Measurements from ENCODE around the gene STC2. TPM values are rescaled to one million over a fixed set of nuclear protein-coding genes. Genes with fewer than 3 reads are reported as not detected.
A peak's percentile ranks its signal among the peaks of the same experiment; 100 is the strongest.
"Not testable (repeated sequence)": the region's sequence is repeated elsewhere in the genome, so short reads cannot be mapped to it uniquely, and the experiment has no call there.

STC2 gene
- total RNA-seq, 1 experiment from 2014 or later = 114 TPM

DNA sequence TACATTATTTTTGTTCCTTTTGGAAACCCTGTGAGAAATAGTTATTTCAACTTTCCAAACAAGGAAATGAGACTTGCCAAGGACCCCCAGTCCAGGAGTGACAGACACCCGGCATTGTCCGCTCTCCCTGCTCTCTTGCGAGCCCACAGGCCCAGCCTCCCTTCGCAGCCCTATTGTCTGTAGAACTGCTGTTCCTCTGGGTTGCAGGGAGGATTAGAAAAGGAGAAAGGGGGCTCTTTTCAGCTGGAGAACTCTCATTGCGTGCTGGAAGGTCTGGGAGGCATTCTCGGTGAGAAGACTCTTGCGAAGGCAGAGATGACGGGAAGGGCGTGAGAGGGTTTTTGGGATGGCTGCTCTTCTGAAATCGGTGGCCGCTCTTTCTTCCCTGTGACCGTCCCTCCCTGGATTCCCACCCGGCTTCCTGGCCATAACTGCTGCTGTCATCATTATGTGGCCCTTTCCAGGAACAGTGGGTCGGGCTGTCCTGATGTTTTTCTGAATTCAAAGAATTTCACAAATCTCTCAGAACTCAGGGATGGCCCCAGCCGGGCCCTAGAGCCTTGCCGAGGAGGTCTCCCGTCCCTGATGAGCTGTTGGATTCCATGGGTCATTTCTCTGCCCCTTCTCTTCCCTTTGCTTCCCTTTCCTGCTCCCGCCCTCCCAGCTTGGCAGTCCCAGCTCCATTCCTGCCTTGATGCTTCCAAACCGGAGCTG lies 29.8 kb downstream of the STC2 start:
- no peaks in the 10 kb centered on the region for H3K27me3 ChIP-seq
- no peaks in the 10 kb centered on the region for H3K9me3 ChIP-seq (replicated peaks)
- no peak for DNase-seq
- no peak overlapping the region for H3K4me3 ChIP-seq
- H3K4me1 ChIP-seq = peaks cover 52% of the 10 kb centered on the region
- no peak overlapping the region for H3K27ac ChIP-seq
- no peaks in the 10 kb centered on the region for H3K36me3 ChIP-seq

DNA sequence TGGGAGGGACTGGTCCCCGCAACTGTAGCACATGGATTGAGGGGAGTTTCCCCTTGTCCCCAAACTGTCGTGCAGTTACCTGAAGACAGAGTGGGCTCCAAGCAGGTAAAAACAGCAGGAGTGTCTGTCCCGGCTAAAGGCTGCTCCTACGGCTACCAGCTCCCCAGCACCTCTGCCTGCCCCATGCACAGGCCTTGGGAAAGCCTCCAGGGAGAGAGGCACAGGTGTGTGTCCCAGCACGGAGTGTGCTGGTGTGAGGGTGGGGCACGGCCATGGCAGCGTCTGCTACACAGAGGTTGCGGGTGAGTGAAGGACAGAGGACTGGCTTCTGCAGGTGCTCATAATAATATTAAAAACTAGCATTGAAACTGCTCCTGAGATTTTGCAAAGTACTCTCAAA lies 30.4 kb downstream of the STC2 start:
- Histone ChIP-seq H3K27me3 (no peaks in the 10 kb centered on the region), H3K36me3 (no peaks in the 10 kb centered on the region), H3K4me3 (no peak overlapping the region), H3K27ac (no peak overlapping the region), H3K4me1 (peaks cover 52% of the 10 kb centered on the region), H3K9me3 (replicated peaks) (no peaks in the 10 kb centered on the region)
- no peak for DNase-seq

DNA sequence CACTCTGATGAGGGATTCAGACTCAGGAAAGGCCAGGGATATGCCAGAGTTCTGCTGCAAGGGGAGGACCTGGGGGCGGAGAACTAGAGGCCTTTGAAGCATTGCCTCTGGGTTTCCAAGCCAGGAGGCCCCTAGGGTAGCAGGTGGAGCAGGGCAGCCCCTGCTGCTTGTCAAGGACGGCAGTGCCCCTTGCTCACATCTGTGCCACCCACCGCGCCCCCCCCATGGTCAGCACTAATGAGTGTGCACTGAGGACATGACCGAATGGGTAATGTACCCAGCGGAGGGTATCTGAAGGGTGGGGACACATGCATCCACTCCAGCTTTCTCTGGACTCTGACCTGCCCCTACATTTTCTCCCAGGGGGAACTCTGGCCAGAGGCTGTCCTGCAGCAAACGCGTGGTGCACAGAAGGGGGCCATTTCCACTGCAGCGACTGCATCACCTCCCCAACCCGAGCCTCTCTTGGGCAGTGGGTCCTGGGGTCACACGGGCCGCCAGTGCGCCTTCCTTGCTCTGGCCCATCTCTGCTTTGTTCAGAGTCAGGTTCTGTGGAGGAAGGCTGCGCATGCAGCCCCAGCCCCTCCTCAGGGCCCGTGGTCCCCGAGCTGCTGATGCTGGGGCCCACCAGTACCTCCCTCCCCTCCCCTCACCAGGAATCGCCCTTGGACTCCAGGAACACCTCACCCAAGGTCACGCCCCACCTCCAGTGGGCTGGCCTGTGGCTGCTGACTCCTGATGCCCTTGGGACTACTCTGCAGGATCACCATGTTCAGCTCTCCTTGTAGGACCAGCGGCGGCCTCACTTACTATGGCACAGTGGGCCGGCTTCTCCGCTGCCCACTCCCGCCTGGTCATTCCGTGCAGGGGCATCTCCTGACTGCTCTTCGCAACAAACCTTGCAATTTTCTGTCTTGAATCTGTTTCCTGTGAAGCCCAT lies 31.2 kb downstream of the STC2 start:
- Histone ChIP-seq H3K4me3 (no peak overlapping the region), H3K36me3 (no peaks in the 10 kb centered on the region)

DNA sequence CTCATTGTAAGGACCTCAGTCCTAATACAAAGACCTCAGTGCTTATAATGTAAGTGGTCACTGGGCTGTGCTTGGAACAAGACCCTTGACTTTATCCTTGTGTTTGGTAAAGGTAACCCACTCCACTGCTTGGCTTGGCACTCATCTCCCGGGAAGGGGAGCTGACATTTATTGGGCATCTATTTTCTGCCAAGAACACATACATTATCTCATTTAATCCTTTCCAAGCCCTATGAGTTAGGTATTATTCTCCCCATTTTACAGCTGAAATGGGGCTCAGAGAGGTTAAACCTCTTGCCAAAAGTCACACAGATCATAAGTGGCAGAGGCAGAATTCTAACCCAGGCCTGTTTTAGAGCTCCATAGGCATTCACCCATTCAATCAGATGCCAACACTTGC lies 32.4 kb downstream of the STC2 start:
- H3K4me1 ChIP-seq = peaks cover 67% of the 10 kb centered on the region
- H3K27me3 ChIP-seq = no peaks in the 10 kb centered on the region
- H3K4me3 ChIP-seq = no peak overlapping the region

More for the DNA sequence above, 31.2 kb downstream of the STC2 start:
- Histone ChIP-seq H3K4me1 (peaks cover 58% of the 10 kb centered on the region), H3K27me3 (no peaks in the 10 kb centered on the region), H3K9me3 (replicated peaks) (no peaks in the 10 kb centered on the region), H3K27ac (no peak overlapping the region)
- DNase-seq = peak; percentile 59 to 78

DNA sequence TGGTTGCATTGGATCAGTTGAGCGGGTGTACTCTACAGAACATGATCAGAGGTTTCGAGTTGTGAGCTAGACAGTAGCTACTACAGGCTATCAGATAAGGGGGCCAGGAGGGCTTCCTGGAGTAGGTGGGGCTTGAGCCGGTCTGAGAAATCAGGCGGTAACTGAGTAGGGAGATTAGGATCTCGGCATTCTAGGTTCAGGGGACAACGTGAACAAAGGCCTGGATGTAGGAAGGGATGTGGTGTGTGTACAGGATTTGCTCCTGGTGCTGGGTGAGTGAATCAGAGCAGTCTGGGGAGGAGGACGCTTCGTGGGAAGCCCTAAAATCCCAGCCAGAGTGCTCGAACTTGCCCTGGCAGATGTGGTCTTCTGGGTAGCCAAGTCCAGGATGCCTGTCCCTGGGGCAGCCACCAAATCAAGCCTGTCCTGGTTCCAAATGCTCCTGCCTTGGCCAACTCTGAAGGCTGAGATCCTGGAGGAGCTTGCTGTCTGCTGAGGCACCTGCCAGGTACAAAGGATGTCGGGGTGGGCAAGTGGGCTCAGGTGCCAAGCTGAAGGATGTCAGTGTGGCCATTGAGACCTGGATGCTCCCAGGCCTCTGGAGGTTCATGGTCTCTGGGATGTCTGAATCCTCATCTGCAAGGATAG lies 33.4 kb downstream of the STC2 start:
- Histone ChIP-seq H3K4me1 (peaks cover 60% of the 10 kb centered on the region), H3K9me3 (replicated peaks) (no peaks in the 10 kb centered on the region), H3K36me3 (no peaks in the 10 kb centered on the region), H3K27ac (no peak overlapping the region; the same call in 1 of the 2 replicates), H3K27me3 (no peaks in the 10 kb centered on the region), H3K4me3 (no peak overlapping the region)
- peak in 1 of 2 experiments; percentile 40 for DNase-seq

More for the DNA sequence above, 32.4 kb downstream of the STC2 start:
- no peaks in the 10 kb centered on the region for H3K9me3 ChIP-seq (replicated peaks)
- H3K36me3 ChIP-seq = no peaks in the 10 kb centered on the region
- H3K27ac ChIP-seq = no peak overlapping the region
- no peak for DNase-seq

DNA sequence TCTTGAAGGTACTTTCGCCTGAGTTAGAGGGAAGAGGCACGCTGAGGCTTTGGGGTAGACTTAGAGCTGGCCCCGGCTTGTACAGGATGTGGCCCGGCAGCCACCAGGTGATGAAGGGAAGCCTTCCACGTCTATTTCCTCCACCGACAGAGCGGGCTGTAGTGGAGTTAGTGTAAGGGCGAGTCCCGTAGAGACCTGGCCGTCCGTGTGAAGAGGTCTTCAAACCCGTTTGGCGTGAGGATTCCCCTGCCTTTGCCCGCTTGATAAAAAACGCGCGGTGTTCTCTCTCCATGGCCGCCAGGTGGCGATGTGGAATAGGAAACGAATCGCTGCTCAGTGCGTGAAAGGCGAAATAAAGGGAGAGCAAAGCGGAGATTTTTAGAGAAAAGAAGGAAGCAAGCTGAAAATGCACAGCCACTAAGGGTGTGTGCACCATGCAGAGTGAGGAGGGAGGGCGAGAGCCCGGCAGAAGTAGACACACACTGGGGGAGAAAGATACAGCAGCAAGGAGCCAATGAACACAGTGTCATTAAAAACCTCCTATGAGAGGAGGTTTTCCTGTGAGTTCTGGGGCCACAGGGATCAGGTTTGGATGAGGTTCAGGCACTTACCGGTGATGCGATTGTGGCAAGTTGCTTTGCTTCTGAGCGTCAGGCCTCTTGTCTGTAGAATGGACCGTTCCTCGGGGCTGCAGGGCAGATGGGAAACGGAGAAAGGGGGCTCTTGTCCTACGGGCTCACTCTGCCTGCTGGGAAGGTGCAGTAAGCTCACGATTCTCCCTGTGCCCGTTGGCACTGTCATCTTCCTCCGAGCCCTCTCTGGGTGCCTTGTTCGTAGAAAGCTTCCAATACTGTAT lies 34.2 kb downstream of the STC2 start:
- H3K4me3 ChIP-seq = peak overlapping the region; percentile 37
- no peaks in the 10 kb centered on the region for H3K27me3 ChIP-seq
- H3K4me1 ChIP-seq = peaks cover 57% of the 10 kb centered on the region
- H3K27ac ChIP-seq = peak overlapping the region; percentile 34
- peak; percentile 83 to 96 for DNase-seq
- no peaks in the 10 kb centered on the region for H3K36me3 ChIP-seq
- H3K9me3 ChIP-seq (replicated peaks) = no peaks in the 10 kb centered on the region

DNA sequence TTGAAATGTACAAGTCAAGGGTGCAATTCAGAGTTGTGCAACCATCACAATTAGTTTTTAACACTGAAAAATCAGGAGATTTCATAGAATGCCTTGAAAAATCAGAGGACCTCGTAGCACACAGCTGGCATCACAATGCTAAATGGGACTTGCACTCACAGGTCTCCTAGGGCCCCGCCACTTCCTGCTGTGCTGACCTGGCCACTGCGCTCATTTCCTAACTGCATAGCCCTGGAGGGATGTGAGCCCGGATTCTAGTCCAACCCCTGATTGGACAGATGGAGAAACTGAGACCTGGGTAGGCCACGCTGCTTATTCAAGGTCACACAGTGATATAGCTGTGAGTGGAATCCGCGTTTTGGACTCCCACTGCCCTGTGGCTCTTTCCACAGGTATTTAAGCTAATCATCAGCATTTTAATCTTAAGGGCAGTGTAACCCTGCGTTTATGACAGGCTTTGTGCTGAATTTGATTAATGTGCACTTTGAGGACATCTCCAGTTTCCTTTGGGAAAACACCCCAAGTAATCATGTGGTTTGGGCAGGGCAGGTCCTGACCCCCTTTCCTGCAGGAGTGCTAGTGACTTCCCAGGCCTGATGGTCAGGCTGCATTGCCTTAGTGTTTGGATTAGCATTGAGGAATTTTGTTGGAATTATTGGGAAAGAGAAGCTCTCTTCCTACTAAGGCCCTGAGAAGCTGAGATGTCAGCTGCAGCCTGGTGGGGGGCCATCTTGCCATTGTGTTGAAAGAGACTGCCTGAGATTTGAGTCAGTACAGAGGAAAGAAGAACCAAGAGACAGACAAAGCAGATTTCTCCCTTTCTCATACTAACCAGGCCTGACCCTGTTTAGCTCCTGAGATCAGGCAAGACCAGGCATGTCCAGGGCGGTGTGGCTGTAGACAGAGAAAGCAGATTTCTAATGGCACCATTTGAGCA lies 36.2 kb downstream of the STC2 start:
- Histone ChIP-seq H3K9me3 (replicated peaks) (no peaks in the 10 kb centered on the region), H3K27ac (peak overlapping the region; percentile 41)
- peak; percentile 72 to 83 for DNase-seq

DNA sequence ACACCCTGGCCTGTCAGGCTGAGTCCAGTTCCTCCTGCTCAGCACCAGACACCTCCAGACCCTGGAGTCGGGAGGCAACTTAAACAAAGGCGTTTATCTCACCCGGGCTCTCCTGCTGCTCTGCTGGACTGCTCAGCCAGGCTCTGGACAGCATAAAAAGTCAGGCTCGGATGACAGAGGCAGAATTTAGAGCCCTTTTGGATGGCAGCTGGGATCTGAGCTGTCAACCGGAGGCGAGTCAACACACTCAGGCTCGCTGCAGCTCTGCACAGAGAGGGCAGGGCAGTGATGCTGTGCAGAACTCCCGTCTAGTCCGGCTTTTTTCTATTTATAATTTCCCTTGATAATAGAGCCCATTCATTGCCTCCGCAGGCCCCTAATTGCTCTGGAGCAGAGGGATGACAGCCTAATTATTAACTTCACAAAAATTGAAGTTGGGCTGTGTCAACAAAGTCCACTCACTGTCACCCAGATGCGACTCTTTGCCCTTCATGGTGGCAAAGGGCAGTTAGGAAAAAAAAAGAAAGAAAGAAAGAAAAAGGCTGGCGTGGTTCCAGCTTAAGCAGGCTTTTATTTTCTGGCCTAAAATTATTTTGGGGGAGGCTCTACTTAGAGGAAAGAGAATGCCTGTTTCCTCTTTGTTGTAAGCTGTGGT lies 37.6 kb downstream of the STC2 start:
- peak; percentile 45 to 70 for DNase-seq
- peak overlapping the region; percentile 12; the same call in 1 of the 2 replicates for H3K4me3 ChIP-seq

More for the DNA sequence above, 36.2 kb downstream of the STC2 start:
- Histone ChIP-seq H3K36me3 (no peaks in the 10 kb centered on the region), H3K27me3 (no peaks in the 10 kb centered on the region), H3K4me1 (peaks cover 56% of the 10 kb centered on the region), H3K4me3 (no peak overlapping the region)

DNA sequence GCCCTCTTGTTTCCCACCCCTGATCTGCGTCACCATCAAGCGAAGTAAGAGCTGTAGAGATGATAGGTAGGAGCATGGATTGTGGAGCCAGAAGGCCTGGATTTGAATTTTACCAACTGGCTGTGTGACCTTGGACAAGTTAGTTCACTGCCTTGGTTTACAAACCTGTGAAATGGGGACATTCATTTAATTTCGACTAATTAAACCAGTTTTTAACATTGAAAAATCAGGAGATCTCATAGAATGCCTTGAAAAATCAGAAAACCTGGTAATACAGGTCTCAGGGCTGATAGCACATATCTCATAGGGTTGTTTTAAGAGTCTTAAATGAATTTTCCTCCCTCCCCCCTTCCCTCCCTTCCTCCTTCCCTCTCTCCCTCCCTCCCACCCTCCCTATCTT lies 38.8 kb downstream of the STC2 start:
- no peaks in the 10 kb centered on the region for H3K9me3 ChIP-seq (replicated peaks)
- no peaks in the 10 kb centered on the region for H3K36me3 ChIP-seq
- no peak for DNase-seq
- no peak overlapping the region for H3K4me3 ChIP-seq
- no peak overlapping the region for H3K27ac ChIP-seq
- peaks cover 35% of the 10 kb centered on the region for H3K4me1 ChIP-seq
- no peaks in the 10 kb centered on the region for H3K27me3 ChIP-seq

More for the DNA sequence above, 37.6 kb downstream of the STC2 start:
- Histone ChIP-seq H3K4me1 (peaks cover 42% of the 10 kb centered on the region), H3K36me3 (no peaks in the 10 kb centered on the region), H3K9me3 (replicated peaks) (no peaks in the 10 kb centered on the region), H3K27me3 (no peaks in the 10 kb centered on the region), H3K27ac (no peak overlapping the region)

DNA sequence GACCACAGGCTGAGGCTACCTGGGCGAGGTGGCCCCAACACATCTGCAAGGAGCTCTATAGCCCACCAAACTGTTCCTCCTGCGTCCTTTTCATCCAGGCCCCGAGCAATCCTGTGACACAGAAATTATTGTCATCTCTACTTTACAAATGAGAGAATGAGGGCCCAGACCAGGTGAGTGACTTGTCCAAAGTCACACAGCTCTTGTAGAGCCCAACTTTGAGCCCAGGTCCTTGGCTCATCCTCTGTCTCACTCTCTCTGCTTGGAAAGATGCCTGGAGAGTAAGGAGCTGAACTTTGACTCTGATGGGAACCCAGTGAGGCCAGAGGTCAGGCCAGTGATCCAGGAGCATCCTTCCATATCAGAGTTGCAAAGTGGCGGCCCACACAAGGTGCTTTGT lies 39.6 kb downstream of the STC2 start:
- Histone ChIP-seq H3K27ac (no peak overlapping the region), H3K27me3 (no peaks in the 10 kb centered on the region), H3K36me3 (no peaks in the 10 kb centered on the region), H3K4me1 (peaks cover 30% of the 10 kb centered on the region), H3K9me3 (replicated peaks) (no peaks in the 10 kb centered on the region), H3K4me3 (no peak overlapping the region)
- DNase-seq = no peak

DNA sequence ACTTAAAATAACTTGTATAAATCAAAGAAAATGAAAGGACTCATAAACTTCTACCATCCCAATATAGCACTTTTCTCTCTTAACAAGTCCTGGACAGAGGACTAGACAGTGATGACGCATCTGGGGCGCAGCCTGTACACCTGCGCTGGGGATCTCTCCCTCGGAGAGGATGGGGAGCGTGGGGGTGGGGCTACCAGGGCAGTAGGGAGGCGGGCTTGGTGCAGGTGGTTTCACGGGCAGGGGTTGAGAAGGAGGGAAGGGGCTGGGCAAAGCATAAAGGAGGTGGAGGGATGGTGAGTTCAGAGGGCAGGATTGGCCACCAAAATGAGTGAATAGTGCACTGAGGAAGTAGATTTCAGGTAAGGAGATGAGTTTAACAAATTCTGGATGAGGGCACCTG lies 41.1 kb downstream of the STC2 start:
- H3K4me3 ChIP-seq = no peak overlapping the region
- no peaks in the 10 kb centered on the region for H3K27me3 ChIP-seq
- no peaks in the 10 kb centered on the region for H3K9me3 ChIP-seq (replicated peaks)
- no peak overlapping the region for H3K27ac ChIP-seq
- no peaks in the 10 kb centered on the region for H3K36me3 ChIP-seq
- no peak for DNase-seq
- peaks cover 15% of the 10 kb centered on the region for H3K4me1 ChIP-seq

DNA sequence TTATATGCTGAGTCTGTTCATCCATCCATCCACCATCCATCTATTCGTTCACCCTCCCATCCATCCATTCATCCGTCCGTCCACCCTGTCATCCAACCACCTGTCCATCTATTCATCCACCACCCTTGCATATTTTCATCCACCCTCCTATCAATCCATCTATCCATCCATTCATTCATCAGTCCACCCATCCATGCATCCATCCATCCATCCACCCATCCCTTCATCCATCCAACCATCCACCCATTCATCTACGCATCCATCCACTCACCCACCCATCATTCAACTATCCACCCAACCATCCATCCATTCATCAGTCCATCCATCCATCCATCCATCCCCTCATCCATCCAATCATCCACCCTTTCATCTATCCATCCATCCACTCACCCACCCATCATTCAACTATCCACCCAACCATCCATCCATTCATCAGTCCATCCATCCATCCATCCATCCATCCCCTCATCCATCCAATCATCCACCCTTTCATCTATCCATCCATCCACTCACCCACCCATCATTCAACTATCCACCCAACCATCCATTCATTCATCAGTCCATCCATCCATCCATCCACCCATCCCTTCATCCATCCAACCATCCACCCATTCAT lies 43.8 kb downstream of the STC2 start:
- H3K27me3 ChIP-seq; H3K4me1 ChIP-seq; H3K36me3 ChIP-seq; DNase-seq; H3K9me3 ChIP-seq (replicated peaks); H3K27ac ChIP-seq; H3K4me3 ChIP-seq: not testable (repeated sequence)
